GM12892 (cell line): ENCODE measurements around the gene NDUFC2.
"Not testable (repeated sequence)": the region's sequence is repeated elsewhere in the genome, so short reads cannot be mapped to it uniquely, and the experiment has no call there.

Experiments
- POLR2A ChIP-seq: IDR thresholded peaks from 2 replicates; pipeline ENCODE4 v1.6.1; 2011; ENCODE audit warnings: low read depth, low read length, control low read depth
- POLR2AphosphoS5 ChIP-seq: IDR thresholded peaks from 2 replicates; pipeline ENCODE4 v1.6.1; 2011; ENCODE audit warnings: low read depth, low read length, control low read depth

DNA sequence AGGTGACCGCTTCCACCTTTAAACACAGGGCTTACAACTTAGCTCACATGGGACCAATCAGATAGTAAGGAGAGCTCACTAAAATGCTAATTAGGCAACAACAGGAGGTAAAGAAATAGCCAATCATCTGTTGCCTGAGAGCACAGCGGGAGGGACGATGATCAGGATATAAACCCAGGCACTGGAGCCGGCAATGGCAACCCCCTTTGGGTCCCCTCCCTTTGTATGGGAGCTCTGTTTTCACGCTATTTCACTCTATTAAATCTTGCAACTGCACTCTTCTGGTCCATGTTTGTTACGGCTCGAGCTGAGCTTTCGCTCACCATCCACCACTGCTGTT is 38.3 kb downstream of the NDUFC2 start:
- not testable (repeated sequence) for TF ChIP-seq POLR2A, POLR2AphosphoS5
